Glutamatergic neuron (in vitro differentiated cells): ENCODE results near the gene IFNA13. TPM values are rescaled to one million over a fixed set of nuclear protein-coding genes. Genes with fewer than 3 reads are reported as not detected.

Experiments
- DNase-seq: peaks from one replicate; pipeline ENCODE4 v3.0.0; 2022
- H3K27ac Mint-ChIP-seq: one replicate; pipeline ENCODE4 v1.8.0; 2020; ENCODE audit warnings: mild to moderate bottlenecking, mixed read lengths, inconsistent platforms; ENCODE audit not compliant: unreplicated experiment
- H3K27me3 Mint-ChIP-seq: one replicate; pipeline ENCODE4 v1.8.0; 2020; ENCODE audit warnings: mild to moderate bottlenecking, moderate library complexity, mixed read lengths, inconsistent platforms; ENCODE audit not compliant: unreplicated experiment
- H3K36me3 Mint-ChIP-seq: one replicate; pipeline ENCODE4 v1.8.0; 2020; ENCODE audit warnings: mild to moderate bottlenecking, mixed read lengths, inconsistent platforms; ENCODE audit not compliant: unreplicated experiment
- H3K4me1 Mint-ChIP-seq: one replicate; pipeline ENCODE4 v1.8.0; 2020; ENCODE audit warnings: mild to moderate bottlenecking, low read depth, mixed read lengths, inconsistent platforms; ENCODE audit not compliant: unreplicated experiment
- H3K4me3 Mint-ChIP-seq: one replicate; pipeline ENCODE4 v1.8.0; 2020; ENCODE audit warnings: mild to moderate bottlenecking, mixed read lengths, inconsistent platforms; ENCODE audit not compliant: unreplicated experiment
- H3K9me3 Mint-ChIP-seq: one replicate; pipeline ENCODE4 v1.8.0; 2020; ENCODE audit warnings: mild to moderate bottlenecking, moderate library complexity, mixed read lengths, inconsistent platforms; ENCODE audit not compliant: unreplicated experiment
- total RNA-seq: library from RNA; stranded (reverse); fragmentation: NEBNext Ultra II Directional; extraction: Animal tissue kit (Norgen Biotek cat#: 25700); gene quantifications from one replicate; pipeline ENCODE4 v1.2.1, GENCODE V29; 2021; ENCODE audit not compliant: unreplicated experiment
- TF ChIP-seq, protein P1 (sequence below): fragments of 200-600 bp; sonication (generic); IDR thresholded peaks from one replicate; pipeline ENCODE4 v1.5.0; 2021; ENCODE audit not compliant: partially characterized antibody, unreplicated experiment

Gene IFNA13
- total RNA-seq, 1 donor from 2014 or later = not detected

DNA sequence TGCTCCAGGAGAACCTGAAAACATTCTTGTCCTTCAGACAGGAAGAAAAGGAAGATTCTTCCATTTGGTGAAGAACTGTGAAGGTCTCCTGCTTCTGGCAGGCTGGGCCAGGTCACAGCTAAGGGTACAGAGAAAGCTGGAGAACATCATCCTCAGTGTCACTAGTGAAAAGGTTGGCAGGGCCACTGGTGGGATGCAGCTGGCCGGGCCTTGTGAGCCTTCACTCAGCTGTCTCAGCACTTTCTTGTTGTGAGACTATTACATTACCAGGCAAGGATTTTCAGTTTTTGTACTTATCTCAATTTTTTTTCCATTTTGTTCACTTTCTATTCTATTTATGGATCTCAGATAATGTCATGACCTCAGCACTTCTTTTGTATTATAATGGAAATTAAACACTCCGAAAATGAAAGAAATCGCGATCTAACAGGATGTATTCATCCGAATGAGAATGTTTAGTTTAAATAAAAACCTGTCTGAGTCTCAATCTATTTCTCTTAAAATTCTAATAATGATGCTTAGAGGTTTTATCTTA is 31.2 kb upstream of the IFNA13 start:
- no peak overlapping the region for H3K27ac Mint-ChIP-seq
- H3K9me3 Mint-ChIP-seq = no peaks in the 10 kb centered on the region
- TF ChIP-seq, protein P1, sequence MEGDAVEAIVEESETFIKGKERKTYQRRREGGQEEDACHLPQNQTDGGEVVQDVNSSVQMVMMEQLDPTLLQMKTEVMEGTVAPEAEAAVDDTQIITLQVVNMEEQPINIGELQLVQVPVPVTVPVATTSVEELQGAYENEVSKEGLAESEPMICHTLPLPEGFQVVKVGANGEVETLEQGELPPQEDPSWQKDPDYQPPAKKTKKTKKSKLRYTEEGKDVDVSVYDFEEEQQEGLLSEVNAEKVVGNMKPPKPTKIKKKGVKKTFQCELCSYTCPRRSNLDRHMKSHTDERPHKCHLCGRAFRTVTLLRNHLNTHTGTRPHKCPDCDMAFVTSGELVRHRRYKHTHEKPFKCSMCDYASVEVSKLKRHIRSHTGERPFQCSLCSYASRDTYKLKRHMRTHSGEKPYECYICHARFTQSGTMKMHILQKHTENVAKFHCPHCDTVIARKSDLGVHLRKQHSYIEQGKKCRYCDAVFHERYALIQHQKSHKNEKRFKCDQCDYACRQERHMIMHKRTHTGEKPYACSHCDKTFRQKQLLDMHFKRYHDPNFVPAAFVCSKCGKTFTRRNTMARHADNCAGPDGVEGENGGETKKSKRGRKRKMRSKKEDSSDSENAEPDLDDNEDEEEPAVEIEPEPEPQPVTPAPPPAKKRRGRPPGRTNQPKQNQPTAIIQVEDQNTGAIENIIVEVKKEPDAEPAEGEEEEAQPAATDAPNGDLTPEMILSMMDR = no peak
- no peaks in the 10 kb centered on the region for H3K36me3 Mint-ChIP-seq
- no peak for DNase-seq
- no peaks in the 10 kb centered on the region for H3K27me3 Mint-ChIP-seq
- H3K4me1 Mint-ChIP-seq = no peaks in the 10 kb centered on the region
- no peak overlapping the region for H3K4me3 Mint-ChIP-seq

DNA sequence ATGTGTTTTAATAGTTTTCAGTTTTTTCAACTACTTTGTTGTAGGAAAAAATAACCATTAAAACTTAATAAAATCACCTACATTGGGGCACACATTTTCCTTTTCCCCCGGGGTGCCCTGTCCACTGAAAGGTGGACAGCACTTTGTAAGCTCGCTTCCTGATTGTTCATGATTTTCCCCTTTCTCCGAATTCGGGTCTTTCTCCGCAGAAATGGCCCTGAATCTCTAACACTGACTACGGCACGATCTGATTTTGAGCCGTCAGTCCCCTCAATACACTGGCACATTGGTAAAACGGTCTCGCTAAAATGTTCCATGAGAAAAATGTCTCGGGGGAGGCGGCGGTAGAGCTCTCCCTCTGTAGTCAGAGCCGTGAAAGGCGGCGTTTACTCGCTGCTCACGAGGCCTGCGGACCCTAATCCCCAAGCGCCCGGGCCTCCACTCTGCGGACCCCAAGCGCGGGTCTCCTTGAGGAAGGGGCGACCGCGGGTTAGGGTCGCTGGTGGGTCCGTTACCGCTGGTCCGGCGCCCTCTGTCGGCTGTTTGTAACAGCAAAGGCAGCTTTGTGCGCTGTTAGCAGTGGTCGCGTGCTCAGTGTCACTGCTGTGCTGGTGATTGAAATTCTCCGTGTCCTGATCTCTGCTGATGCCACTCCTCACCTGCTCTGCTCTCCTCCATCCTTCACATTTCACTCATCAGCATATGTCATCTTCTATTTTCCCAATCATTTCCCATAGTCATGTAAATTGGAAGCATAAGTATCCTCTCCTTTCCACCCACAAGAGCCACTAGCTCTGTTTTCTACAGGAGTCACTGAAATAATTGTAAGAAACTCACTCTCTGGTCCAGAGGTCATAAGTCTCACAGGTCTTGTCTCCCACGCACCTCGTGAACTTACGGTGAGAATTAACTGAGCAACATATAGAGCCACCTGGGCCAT is 28.2 kb upstream of the IFNA13 start:
- Mint-ChIP-seq H3K27ac (no peak overlapping the region), H3K27me3 (no peaks in the 10 kb centered on the region), H3K9me3 (no peaks in the 10 kb centered on the region), H3K4me3 (peak overlapping the region; percentile 91), H3K4me1 (no peaks in the 10 kb centered on the region), H3K36me3 (no peaks in the 10 kb centered on the region)
- peak; percentile 87 for DNase-seq
- TF ChIP-seq, protein P1 = peak; percentile 83

DNA sequence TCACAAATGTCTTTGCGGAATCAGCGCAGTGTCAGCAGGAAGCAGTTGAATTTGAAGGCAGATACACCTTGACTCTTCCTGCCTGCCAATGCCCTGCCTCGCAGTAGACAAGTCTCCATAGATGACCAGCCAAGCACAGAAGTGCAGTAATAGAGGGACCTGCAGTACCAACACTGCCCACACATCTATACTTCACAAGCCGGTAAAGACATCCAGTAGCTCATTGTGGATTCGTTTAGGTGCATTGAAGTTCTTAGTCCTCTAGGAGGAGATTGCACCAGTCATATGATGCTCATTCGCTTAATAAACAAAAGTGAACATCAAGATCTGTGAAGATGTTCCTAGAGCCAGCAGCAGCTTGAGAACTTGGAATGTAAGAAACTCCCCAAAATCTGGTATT is 24.4 kb upstream of the IFNA13 start:
- TF ChIP-seq, protein P1 = peak; percentile 44
- no peaks in the 10 kb centered on the region for H3K36me3 Mint-ChIP-seq
- no peak overlapping the region for H3K27ac Mint-ChIP-seq
- H3K4me3 Mint-ChIP-seq = no peak overlapping the region
- H3K9me3 Mint-ChIP-seq = no peaks in the 10 kb centered on the region
- no peaks in the 10 kb centered on the region for H3K4me1 Mint-ChIP-seq
- no peaks in the 10 kb centered on the region for H3K27me3 Mint-ChIP-seq
- no peak for DNase-seq

DNA sequence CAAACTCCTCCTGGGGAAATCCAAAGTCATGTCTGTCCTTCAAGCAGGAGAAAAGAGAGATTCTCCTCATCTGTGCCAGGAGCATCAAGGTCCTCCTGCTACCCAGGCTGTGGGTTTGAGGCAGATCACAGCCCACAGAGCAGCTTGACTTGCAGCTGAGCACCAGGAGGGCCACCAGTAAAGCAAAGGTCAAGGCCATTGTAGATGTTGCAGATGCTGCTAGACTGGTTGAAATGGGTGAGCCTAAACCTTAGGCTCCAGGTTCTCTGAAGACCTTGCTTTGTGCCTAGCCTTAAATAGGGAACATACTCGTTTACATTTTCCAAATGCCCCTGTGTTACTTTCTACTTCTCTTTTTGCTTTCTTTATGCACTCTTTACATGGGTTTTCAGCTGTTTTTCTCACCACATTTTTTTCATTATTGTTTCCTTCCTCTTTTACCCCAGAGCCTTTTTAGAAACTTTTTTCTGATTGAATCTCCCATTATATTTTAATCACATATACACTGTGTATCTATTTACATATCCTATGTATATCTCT is 17.3 kb upstream of the IFNA13 start, which contains the start of gene IFNA2:
IFNA2 (minus strand) TSS at position 268 of the 540 bp plus-strand sequence; CDS start at position 199, 69 bp downstream.
- Mint-ChIP-seq H3K27ac (no peak within 1 kb of the TSS), H3K9me3 (no peaks in the 10 kb centered on the region), H3K27me3 (no peaks in the 10 kb centered on the region), H3K4me3 (no peak within 1 kb of the TSS), H3K36me3 (no peaks in the 10 kb centered on the region), H3K4me1 (no peaks in the 10 kb centered on the region)
- TF ChIP-seq, protein P1 = no peak
- DNase-seq = no peak
